Glutamatergic neuron (in vitro differentiated cells): ENCODE data around the gene RBM20. TPM values are rescaled to one million over a fixed set of nuclear protein-coding genes. Genes with fewer than 3 reads are reported as not detected.
"Not testable (repeated sequence)": the region's sequence is repeated elsewhere in the genome, so short reads cannot be mapped to it uniquely, and the experiment has no call there.

ENCODE experiments used
- DNase-seq: peaks from one replicate; pipeline ENCODE4 v3.0.0; 2022
- H3K27ac Mint-ChIP-seq: one replicate; pipeline ENCODE4 v1.8.0; 2020; ENCODE audit warnings: mild to moderate bottlenecking, mixed read lengths, inconsistent platforms; ENCODE audit not compliant: unreplicated experiment
- H3K27me3 Mint-ChIP-seq: one replicate; pipeline ENCODE4 v1.8.0; 2020; ENCODE audit warnings: mild to moderate bottlenecking, moderate library complexity, mixed read lengths, inconsistent platforms; ENCODE audit not compliant: unreplicated experiment
- H3K36me3 Mint-ChIP-seq: one replicate; pipeline ENCODE4 v1.8.0; 2020; ENCODE audit warnings: mild to moderate bottlenecking, mixed read lengths, inconsistent platforms; ENCODE audit not compliant: unreplicated experiment
- H3K4me1 Mint-ChIP-seq: one replicate; pipeline ENCODE4 v1.8.0; 2020; ENCODE audit warnings: mild to moderate bottlenecking, low read depth, mixed read lengths, inconsistent platforms; ENCODE audit not compliant: unreplicated experiment
- H3K4me3 Mint-ChIP-seq: one replicate; pipeline ENCODE4 v1.8.0; 2020; ENCODE audit warnings: mild to moderate bottlenecking, mixed read lengths, inconsistent platforms; ENCODE audit not compliant: unreplicated experiment
- H3K9me3 Mint-ChIP-seq: one replicate; pipeline ENCODE4 v1.8.0; 2020; ENCODE audit warnings: mild to moderate bottlenecking, moderate library complexity, mixed read lengths, inconsistent platforms; ENCODE audit not compliant: unreplicated experiment
- total RNA-seq: library from RNA; stranded (reverse); fragmentation: NEBNext Ultra II Directional; extraction: Animal tissue kit (Norgen Biotek cat#: 25700); gene quantifications from one replicate; pipeline ENCODE4 v1.2.1, GENCODE V29; 2021; ENCODE audit not compliant: unreplicated experiment
- TF ChIP-seq, protein P1 (sequence below): fragments of 200-600 bp; sonication (generic); IDR thresholded peaks from one replicate; pipeline ENCODE4 v1.5.0; 2021; ENCODE audit not compliant: partially characterized antibody, unreplicated experiment

The RBM20 gene
- total RNA-seq, 1 donor from 2014 or later: 5.8 TPM

DNA sequence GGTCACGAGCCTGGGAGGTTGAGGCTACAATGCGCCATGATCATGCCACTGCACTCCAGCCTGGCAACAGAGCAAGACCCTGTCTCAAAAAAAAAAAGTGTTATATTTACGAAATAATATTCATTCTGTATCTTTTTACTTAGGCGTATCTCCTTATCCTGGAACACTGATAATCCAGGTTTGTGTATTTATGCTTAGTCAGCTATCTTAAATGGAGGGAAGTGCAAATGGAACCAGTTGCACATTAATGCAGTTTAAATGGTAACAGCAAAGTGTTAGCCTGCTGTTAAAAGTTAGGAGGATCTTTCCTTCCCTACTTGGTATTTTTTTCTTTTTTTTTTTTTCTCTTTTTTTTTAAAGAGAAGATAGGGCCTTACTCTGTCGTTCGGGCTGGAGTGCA is 36.0 kb upstream of the RBM20 start:
- no peak for DNase-seq
- Mint-ChIP-seq H3K36me3 (no peaks in the 10 kb centered on the region), H3K4me3 (no peak overlapping the region), H3K4me1 (peaks cover 19% of the 10 kb centered on the region), H3K27ac (no peak overlapping the region), H3K27me3 (peaks cover 3% of the 10 kb centered on the region), H3K9me3 (no peaks in the 10 kb centered on the region)
- TF ChIP-seq, protein P1, sequence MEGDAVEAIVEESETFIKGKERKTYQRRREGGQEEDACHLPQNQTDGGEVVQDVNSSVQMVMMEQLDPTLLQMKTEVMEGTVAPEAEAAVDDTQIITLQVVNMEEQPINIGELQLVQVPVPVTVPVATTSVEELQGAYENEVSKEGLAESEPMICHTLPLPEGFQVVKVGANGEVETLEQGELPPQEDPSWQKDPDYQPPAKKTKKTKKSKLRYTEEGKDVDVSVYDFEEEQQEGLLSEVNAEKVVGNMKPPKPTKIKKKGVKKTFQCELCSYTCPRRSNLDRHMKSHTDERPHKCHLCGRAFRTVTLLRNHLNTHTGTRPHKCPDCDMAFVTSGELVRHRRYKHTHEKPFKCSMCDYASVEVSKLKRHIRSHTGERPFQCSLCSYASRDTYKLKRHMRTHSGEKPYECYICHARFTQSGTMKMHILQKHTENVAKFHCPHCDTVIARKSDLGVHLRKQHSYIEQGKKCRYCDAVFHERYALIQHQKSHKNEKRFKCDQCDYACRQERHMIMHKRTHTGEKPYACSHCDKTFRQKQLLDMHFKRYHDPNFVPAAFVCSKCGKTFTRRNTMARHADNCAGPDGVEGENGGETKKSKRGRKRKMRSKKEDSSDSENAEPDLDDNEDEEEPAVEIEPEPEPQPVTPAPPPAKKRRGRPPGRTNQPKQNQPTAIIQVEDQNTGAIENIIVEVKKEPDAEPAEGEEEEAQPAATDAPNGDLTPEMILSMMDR: no peak

GRCh38 chr10:110609605-110610004 is 34.5 kb upstream of the RBM20 start:
- H3K4me3 Mint-ChIP-seq: no peak overlapping the region
- peaks cover 20% of the 10 kb centered on the region for H3K4me1 Mint-ChIP-seq
- H3K36me3 Mint-ChIP-seq: no peaks in the 10 kb centered on the region
- peaks cover 3% of the 10 kb centered on the region for H3K27me3 Mint-ChIP-seq
- TF ChIP-seq, protein P1: no peak
- no peak for DNase-seq
- H3K27ac Mint-ChIP-seq: peak overlapping the region; percentile 30
- H3K9me3 Mint-ChIP-seq: no peaks in the 10 kb centered on the region

- Mint-ChIP-seq H3K36me3 (no peaks in the 10 kb centered on the region), H3K4me3 (no peak overlapping the region), H3K9me3 (no peaks in the 10 kb centered on the region), H3K27me3 (peaks cover 3% of the 10 kb centered on the region), H3K27ac (peak overlapping the region; percentile 30), H3K4me1 (peaks cover 23% of the 10 kb centered on the region)
- TF ChIP-seq, protein P1: peak; percentile 75
- peak; percentile 41 for DNase-seq
Measured at GRCh38 chr10:110610308-110610774, 33.8 kb upstream of the RBM20 start.

GRCh38 chr10:110610781-110611180 is 33.4 kb upstream of the RBM20 start:
- not testable (repeated sequence) for DNase-seq, H3K36me3 Mint-ChIP-seq, H3K9me3 Mint-ChIP-seq, H3K27me3 Mint-ChIP-seq, H3K27ac Mint-ChIP-seq, H3K4me3 Mint-ChIP-seq
- peaks cover 25% of the 10 kb centered on the region for H3K4me1 Mint-ChIP-seq

- no peaks in the 10 kb centered on the region for H3K36me3 Mint-ChIP-seq
- H3K27me3 Mint-ChIP-seq: peaks cover 3% of the 10 kb centered on the region
- peaks cover 3% of the 10 kb centered on the region for H3K9me3 Mint-ChIP-seq
- DNase-seq: no peak
- H3K4me3 Mint-ChIP-seq: no peak overlapping the region
- H3K4me1 Mint-ChIP-seq: peaks cover 25% of the 10 kb centered on the region
- no peak overlapping the region for H3K27ac Mint-ChIP-seq
- TF ChIP-seq, protein P1: no peak
Measured at GRCh38 chr10:110612087-110612486, 32.0 kb upstream of the RBM20 start.
